ENCODE measurements around the gene MYO18A. TPM values are rescaled to one million over a fixed set of nuclear protein-coding genes. Genes with fewer than 3 reads are reported as not detected.

MYO18A gene
- total and polyA plus RNA-seq, 2 experiments from 2014 or later: 16.0 to 30.5 TPM

DNA sequence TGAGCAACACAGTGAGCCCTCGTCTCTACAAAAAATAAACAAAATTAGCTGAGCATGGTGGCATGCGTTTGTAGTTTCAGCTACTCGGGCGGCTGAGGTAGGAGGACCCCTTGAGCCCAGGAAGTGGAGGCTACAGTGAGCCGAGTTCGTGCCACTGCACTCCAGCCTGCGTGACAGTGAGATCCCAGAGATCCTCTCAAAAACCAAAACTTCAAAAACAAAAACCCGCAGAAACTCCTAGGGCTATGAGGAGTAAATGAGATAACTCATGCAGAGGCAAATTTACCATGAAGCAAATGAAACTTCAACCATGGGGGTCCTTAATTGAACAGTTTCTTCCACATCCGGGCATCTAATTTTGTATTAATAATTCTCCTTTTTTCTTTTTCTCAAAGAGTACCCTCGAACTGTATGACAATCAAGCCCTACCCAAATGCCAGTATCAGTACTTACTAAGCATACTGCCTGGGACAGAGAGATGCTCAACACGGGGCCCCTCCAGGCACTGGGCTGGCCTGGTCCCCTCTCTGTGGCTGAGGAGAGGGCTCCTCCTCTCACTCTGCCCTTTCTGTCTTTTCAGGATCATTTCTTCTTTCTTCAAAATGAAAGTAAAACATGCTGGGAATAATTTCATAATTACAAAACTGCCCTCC, 138.0 kb downstream of the MYO18A start:
- no peak for DNase-seq
- in situ Hi-C loops (cut with MboI): no loop called here
- peaks cover 6% of the 10 kb centered on the region for H3K4me1 ChIP-seq (ENCODE audit: insufficient read depth)

DNA sequence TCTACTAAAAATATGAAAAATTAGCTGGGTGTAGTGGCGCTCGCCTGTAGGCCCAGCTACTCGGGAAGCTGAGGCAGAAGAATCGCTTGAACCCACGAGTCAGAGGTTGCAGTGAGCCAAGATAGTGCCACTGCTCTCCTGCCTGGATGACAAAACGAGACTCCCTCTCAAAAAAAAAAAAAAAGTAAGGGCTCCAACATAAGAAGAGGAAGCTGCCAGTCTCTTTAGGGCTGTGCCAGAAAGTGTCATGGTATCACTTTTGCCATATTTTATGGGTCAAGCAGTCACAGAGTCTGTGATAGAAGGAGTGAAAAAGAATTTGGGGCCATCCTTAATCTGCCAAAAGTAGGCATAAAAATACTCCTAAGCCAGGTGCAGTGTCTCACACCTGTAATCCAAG, 138.6 kb downstream of the MYO18A start:
- no peaks in the 10 kb centered on the region for H4K20me1 ChIP-seq (ENCODE audit: insufficient read depth)
- peaks cover 36% of the 10 kb centered on the region for H3K27me3 ChIP-seq (replicated peaks; ENCODE audit: insufficient read depth)
- in situ Hi-C loops (cut with MboI): no loop called here
- H3K36me3 ChIP-seq (ENCODE audit: low read depth): no peaks in the 10 kb centered on the region
- H3K4me2 ChIP-seq (ENCODE audit: unreplicated experiment): no peak overlapping the region
- H3K9me2 ChIP-seq (ENCODE audit: insufficient read depth): no peaks in the 10 kb centered on the region
- H3K4me3 ChIP-seq: no peak overlapping the region
- no peak overlapping the region for H3K27ac ChIP-seq
- H3K9me3 ChIP-seq (ENCODE audit: low read depth): no peaks in the 10 kb centered on the region
- TF ChIP-seq EZH2phosphoT487 (IDR thresholded peaks at IDR 0.05; ENCODE audit: insufficient read depth, low read depth): no peak
- no peak for TF ChIP-seq EZH2 (IDR thresholded peaks at IDR 0.05; ENCODE audit: insufficient read depth, poor library complexity, severe bottlenecking)
- no peak overlapping the region for H2AFZ ChIP-seq
- DNase-seq: no peak
- H3K9ac ChIP-seq: no peak overlapping the region
- no peaks in the 10 kb centered on the region for H3K79me2 ChIP-seq (ENCODE audit: insufficient read depth)
- peaks cover 6% of the 10 kb centered on the region for H3K4me1 ChIP-seq (ENCODE audit: insufficient read depth)
- peaks cover 8% of the 10 kb centered on the region for H3F3A ChIP-seq (ENCODE audit: insufficient read depth)
- WGBS, 2 experiments (ENCODE audit: low coverage in 1 of 2, low lambda C conversion rate in 2 of 2, missing lambda C conversion rate in 2 of 2): 82 to 83% methylated on average over 6 of the region's 6 CpGs

More for the DNA sequence above, 138.0 kb downstream of the MYO18A start:
- 80% methylated on average over 11 of the region's 11 CpGs for WGBS, 2 experiments (ENCODE audit: low coverage in 1 of 2, low lambda C conversion rate in 2 of 2, missing lambda C conversion rate in 2 of 2)
- no peaks in the 10 kb centered on the region for H3K36me3 ChIP-seq (ENCODE audit: low read depth)
- H3F3A ChIP-seq (ENCODE audit: insufficient read depth): peaks cover 8% of the 10 kb centered on the region
- H3K79me2 ChIP-seq (ENCODE audit: insufficient read depth): no peaks in the 10 kb centered on the region
- no peaks in the 10 kb centered on the region for H4K20me1 ChIP-seq (ENCODE audit: insufficient read depth)
- H3K9me3 ChIP-seq (ENCODE audit: low read depth): no peaks in the 10 kb centered on the region
- no peak overlapping the region for H2AFZ ChIP-seq
- no peak overlapping the region for H3K27ac ChIP-seq
- no peak overlapping the region for H3K4me3 ChIP-seq
- no peak overlapping the region for H3K9ac ChIP-seq
- no peak overlapping the region for H3K4me2 ChIP-seq (ENCODE audit: unreplicated experiment)
- no peak for TF ChIP-seq EZH2 (IDR thresholded peaks at IDR 0.05; ENCODE audit: insufficient read depth, poor library complexity, severe bottlenecking)
- no peak for TF ChIP-seq EZH2phosphoT487 (IDR thresholded peaks at IDR 0.05; ENCODE audit: insufficient read depth, low read depth)
- no peaks in the 10 kb centered on the region for H3K9me2 ChIP-seq (ENCODE audit: insufficient read depth)
- peaks cover 35% of the 10 kb centered on the region for H3K27me3 ChIP-seq (replicated peaks; ENCODE audit: insufficient read depth)

DNA sequence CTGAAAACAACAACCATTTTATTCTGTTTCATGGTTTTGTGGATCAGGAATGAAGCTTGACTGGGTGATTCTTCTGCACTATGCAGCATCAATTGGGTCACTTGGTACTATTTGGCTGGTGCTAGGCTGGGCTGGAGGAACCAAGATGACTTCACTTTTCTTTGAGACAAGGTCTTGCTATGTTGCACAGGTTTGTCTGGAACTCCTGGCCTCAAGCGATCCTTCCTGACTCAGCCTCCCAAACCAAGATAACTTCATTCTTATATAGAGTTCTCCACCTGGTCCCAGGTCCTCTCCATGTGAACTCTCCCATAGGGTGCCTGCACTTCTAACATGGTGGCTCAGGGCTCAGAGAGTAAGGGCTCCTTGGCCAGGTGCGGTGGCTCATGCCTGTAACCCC, 139.1 kb downstream of the MYO18A start:
- no peaks in the 10 kb centered on the region for H4K20me1 ChIP-seq (ENCODE audit: insufficient read depth)
- no peak overlapping the region for H3K4me2 ChIP-seq (ENCODE audit: unreplicated experiment)
- in situ Hi-C loops (cut with MboI): no loop called here
- no peaks in the 10 kb centered on the region for H3K79me2 ChIP-seq (ENCODE audit: insufficient read depth)
- H3F3A ChIP-seq (ENCODE audit: insufficient read depth): peaks cover 8% of the 10 kb centered on the region
- H2AFZ ChIP-seq: no peak overlapping the region
- peaks cover 6% of the 10 kb centered on the region for H3K4me1 ChIP-seq (ENCODE audit: insufficient read depth)
- H3K9me2 ChIP-seq (ENCODE audit: insufficient read depth): no peaks in the 10 kb centered on the region
- H3K9me3 ChIP-seq (ENCODE audit: low read depth): no peaks in the 10 kb centered on the region
- DNase-seq: no peak
- no peak overlapping the region for H3K9ac ChIP-seq
- peaks cover 36% of the 10 kb centered on the region for H3K27me3 ChIP-seq (replicated peaks; ENCODE audit: insufficient read depth)
- TF ChIP-seq EZH2phosphoT487 (IDR thresholded peaks at IDR 0.05; ENCODE audit: insufficient read depth, low read depth): no peak
- no peak for TF ChIP-seq EZH2 (IDR thresholded peaks at IDR 0.05; ENCODE audit: insufficient read depth, poor library complexity, severe bottlenecking)
- H3K27ac ChIP-seq: no peak overlapping the region
- H3K4me3 ChIP-seq: no peak overlapping the region
- 90 to 94% methylated on average over 2 of the region's 2 CpGs for WGBS, 2 experiments (ENCODE audit: low coverage in 1 of 2, low lambda C conversion rate in 2 of 2, missing lambda C conversion rate in 2 of 2)
- H3K36me3 ChIP-seq (ENCODE audit: low read depth): no peaks in the 10 kb centered on the region

DNA sequence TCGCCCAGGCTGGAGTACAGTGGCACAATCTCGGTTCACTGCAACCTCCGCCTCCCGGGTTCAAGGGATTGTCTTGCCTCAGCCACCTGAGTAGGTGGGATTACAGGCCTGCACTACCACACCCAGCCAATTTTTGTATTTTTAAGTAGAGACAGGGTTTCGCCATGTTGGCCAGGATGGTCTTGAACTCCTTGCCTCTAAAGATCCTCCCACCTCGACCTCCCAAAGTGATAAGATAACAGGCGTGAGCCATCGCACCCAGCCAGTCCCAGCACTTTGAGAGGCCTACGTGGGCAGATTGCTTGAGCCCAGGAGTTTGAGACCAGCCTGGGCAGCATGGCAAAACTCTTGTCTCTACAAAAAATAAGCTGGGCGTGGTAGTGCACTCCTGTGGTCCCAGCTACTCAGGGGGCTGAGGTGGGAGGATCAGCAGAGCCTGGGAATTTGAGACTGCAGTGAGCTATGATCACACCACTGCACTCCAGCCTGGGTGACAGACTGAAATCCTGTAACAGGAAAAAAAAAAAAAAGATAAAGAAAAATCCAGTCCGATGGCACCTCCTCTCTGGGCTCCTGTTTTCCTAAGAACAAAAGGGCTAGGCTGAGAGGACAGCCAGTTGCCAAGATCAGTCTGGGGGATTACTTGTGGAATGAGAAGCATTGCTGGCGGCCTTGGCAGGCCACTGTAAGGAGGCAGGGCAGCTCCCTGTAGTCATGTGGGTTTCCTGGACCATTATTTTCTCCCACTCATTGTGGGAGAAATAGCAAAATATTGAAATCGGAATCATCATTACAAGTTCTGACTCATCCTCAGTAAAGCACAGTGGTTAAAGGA, 140.2 kb downstream of the MYO18A start:
- no peaks in the 10 kb centered on the region for H3K79me2 ChIP-seq (ENCODE audit: insufficient read depth)
- no peaks in the 10 kb centered on the region for H4K20me1 ChIP-seq (ENCODE audit: insufficient read depth)
- H3K27me3 ChIP-seq (replicated peaks; ENCODE audit: insufficient read depth): peaks cover 39% of the 10 kb centered on the region
- 0 out of 2 replicates have a peak overlapping the region, but pooled peaks have one; percentile 19 for H3K27ac ChIP-seq
- H2AFZ ChIP-seq: 0 out of 2 replicates have a peak overlapping the region, but pooled peaks have one; percentile 21
- no peak overlapping the region for H3K4me2 ChIP-seq (ENCODE audit: unreplicated experiment)
- in situ Hi-C loops (cut with MboI): no loop called here
- 58 to 64% methylated on average over 13 of the region's 13 CpGs for WGBS, 2 experiments (ENCODE audit: low coverage in 1 of 2, low lambda C conversion rate in 2 of 2, missing lambda C conversion rate in 2 of 2)
- no peaks in the 10 kb centered on the region for H3K9me2 ChIP-seq (ENCODE audit: insufficient read depth)
- no peak for TF ChIP-seq EZH2 (IDR thresholded peaks at IDR 0.05; ENCODE audit: insufficient read depth, poor library complexity, severe bottlenecking)
- H3K36me3 ChIP-seq (ENCODE audit: low read depth): no peaks in the 10 kb centered on the region
- peaks cover 6% of the 10 kb centered on the region for H3K4me1 ChIP-seq (ENCODE audit: insufficient read depth)
- peaks cover 8% of the 10 kb centered on the region for H3F3A ChIP-seq (ENCODE audit: insufficient read depth)
- peak; percentile 78 for DNase-seq
- no peak overlapping the region for H3K4me3 ChIP-seq
- H3K9ac ChIP-seq: no peak overlapping the region
- H3K9me3 ChIP-seq (ENCODE audit: low read depth): peaks cover under 1% of the 10 kb centered on the region
